NCI-H2081 treated with DMSO at 0.1 percent for 48 hours (cell line): ENCODE results near the gene SPATA12.

Experiments
- DNase-seq: peaks from one replicate; lab custom pipeline; 2025; lab: John Stamatoyannopoulos, UW

The SPATA12 gene

GRCh38 chr3:57116501-57116900 lies 56.0 kb downstream of the SPATA12 start:
- DNase-seq = no peak

- no peak for DNase-seq
These were observed 57.8 kb downstream of the SPATA12 start for GRCh38 chr3:57118254-57118653.

- no peak for DNase-seq
These were observed 59.6 kb downstream of the SPATA12 start for GRCh38 chr3:57120040-57120439.

- DNase-seq = no peak
These were observed 60.1 kb downstream of the SPATA12 start for GRCh38 chr3:57120451-57121174.
